HG03060 (cell line): ENCODE data around the gene BMPR1B.

Experiments
- ATAC-seq: cut with Tn5 transposase; IDR thresholded peaks from one replicate; pipeline ENCODE4 v1.9.1; 2021; ENCODE audit warnings: low read depth, moderate number of reproducible peaks; ENCODE audit not compliant: unreplicated experiment

BMPR1B gene

DNA sequence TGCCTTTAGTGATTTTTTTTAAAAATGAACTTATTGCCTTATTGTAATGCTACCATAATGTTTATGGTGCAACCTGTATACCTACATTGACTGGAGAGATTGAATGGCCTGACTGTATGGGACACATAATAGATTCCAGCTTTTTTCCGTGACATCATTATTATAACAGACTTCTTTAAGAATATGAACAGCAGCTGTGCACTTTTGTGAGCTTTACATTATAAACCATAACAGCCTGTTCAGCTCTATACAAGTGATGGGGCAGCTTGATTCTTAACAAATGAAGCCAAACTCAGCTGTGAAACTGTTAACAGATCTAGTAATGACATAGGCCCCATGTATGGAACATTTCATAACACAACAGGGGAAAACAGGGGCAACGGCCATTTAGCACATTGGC lies 187.0 kb downstream of the BMPR1B start:
- no peak for ATAC-seq

DNA sequence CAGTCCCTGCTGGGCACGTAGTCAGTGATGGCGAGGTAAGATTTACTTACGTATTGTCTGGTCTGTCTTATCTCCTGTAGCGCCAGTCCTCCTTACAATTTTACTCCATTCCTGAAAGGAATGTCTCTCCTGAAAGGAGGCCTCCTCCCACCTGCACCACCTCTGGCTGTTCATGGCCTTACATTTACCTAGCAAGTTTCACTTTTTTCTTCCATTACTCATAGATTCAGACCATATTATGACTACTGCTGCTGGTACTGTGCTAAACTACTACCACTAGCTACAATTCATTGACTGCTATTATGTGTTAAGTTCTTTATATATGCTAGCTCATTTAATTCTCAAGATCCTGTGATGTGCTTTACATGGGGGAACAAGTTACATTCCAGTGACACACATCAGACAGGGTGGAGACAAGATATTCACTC lies 189.9 kb downstream of the BMPR1B start:
- ATAC-seq = no peak

DNA sequence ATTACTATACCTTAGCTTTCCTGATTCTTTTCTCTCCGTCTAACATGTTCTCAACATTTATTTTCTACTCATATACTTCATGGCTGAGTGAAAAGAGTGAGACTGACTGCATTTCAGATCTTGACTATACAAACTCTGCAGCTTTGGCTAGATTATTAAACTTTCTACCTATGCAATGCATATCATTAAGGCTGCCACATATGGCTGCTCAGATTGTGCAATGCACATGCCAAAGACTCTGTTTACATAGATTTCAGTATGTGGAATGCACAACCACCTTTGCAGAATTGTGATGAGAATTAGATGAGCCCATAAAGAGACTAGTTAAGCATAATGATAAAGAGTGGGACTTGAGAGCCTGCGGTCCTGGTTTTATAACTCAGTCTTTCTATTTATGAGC lies 196.5 kb downstream of the BMPR1B start:
- ATAC-seq = no peak

DNA sequence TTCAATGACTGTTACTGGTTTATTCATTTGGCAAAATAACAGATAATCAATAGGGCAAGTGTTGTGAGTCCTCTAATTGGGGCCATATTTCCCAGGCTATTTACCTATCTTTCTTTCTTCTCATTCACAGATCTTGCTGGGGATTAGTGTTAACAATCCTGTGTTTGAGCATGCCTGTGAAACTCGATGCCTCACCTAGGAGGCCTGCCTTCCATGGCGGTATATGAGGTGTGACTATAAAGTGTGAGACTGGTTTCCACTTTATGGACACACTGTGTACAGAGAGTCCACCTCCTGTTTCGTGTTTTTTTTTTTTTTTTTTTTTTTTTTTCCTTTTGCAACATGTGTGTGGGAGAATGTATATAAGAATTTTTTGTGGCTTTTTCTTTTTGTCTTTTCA lies 199.3 kb downstream of the BMPR1B start:
- ATAC-seq = no peak

DNA sequence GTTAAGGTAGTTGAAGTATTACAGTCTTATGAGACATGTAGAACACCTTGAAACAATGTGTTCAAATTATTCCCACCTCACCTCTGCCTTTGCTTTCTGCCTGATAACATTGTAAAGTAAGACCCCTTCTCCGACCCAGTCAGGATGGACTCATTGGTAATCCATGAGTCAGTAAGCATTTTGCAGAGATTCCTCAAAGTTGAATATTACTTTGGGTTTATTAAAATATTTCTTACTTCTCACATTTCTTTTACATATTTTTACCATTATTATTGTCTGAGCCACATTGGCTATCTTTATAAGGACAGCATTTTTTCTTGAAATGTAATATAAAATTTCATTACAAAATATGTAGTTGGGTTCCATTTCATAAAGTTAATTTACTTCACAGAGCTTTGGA lies 201.6 kb downstream of the BMPR1B start:
- ATAC-seq = no peak

DNA sequence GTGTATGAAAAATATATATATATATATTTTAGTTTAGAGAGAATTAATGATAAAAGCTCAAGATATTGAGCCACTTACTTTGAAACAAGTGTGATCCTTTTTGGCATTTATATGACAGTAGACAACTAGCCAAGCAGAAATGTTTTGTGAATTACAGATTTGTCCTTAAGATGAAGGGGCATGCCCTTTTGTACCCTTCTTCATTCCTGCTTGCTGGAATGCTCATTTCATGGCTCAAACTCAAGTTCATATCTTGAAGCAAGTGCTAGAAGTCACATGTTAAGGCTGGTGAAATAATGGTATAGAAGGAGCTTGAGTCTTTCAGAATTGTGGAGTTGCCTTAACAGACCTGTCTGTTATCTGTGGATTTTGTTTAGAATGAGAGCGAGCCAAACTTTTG lies 203.0 kb downstream of the BMPR1B start:
- no peak for ATAC-seq

DNA sequence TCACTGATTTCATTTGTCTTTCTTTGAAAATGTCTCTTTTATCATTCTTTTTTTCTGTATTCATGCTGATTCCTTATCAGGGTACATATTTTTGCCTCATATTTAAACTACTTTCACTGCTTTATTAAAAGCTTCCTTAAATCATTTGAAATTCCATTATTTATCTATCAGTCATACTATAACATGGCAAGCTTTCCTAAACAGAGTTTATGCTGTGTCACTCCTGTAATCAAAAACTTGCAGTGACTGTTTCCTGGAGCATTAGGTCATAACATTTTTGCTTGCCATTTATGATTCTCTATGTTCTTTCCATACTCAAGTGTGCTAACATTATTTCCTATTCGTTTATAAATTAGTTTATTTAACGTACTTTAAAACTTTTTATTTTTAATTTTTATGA lies 203.7 kb downstream of the BMPR1B start:
- no peak for ATAC-seq

DNA sequence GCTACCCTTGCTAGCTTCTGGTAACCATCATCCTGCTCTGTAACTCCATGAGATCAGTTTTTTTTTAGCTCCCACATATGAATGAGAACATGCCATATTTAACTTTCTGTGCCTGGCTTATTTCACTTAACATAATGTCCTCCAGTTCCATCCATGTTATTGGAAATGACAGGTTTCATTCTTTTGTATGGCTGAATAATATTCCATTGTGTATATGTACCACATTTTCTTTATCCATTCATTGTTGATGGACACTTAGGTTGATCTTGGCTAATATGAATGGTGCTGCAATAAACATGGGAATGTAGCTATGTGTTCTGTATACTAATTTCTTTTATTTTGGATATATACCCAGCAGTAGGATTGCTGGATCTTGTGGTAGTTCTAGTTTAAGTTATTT lies 204.7 kb downstream of the BMPR1B start:
- no peak for ATAC-seq

DNA sequence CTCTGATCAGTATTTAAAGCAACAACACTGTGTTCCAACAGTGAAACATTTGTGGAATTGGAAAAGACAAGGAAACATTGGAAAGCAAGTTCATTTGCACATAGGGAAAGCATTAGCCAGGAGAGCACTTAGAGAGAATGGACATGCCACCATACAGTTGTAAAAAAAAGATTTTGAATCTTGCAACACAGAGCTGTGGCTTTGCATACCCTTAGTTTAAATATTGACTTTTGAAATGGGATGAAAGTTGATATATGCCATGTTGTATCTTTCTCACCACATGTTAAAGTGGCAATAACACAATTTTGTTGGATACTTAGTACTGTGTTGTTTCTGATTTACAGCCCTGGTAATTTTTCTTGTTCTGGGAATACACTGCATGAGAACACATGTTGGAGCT lies 208.1 kb downstream of the BMPR1B start:
- no peak for ATAC-seq

DNA sequence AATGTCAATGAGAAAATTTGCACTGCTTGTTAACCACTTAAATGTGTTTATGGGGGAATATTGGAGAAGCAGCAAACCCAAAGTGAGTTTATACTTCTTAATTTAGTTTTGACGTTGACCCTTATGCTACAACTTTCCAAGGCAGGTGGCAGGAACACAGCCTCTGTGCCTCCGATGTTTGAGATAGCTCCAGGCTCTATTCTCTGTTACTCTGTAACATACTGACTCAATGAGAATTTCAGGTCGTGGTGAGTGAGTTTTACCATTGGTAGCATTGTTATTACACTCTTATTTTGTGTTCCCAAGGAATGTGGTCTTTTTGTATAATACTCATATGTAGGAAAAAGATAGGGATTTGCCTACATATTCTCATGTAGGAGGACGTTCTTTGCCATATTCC lies 210.7 kb downstream of the BMPR1B start:
- no peak for ATAC-seq

DNA sequence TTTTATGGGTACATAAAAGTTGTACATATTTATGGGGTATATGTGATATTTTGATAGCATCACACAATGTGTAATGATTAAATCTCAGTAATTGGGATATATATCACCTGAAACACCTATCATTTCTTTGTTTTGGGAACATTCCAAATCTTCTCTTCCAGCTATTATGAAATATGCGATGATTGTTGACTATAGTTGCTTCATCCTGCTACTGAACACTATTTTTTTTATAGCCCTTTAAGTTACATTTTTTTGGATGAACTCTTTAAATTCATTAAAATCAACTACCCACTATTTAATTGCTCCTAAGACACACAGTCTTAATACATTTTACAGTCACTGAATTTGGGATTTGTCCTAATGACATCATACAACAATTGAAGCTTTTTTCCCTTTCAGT lies 212.9 kb downstream of the BMPR1B start:
- no peak for ATAC-seq

DNA sequence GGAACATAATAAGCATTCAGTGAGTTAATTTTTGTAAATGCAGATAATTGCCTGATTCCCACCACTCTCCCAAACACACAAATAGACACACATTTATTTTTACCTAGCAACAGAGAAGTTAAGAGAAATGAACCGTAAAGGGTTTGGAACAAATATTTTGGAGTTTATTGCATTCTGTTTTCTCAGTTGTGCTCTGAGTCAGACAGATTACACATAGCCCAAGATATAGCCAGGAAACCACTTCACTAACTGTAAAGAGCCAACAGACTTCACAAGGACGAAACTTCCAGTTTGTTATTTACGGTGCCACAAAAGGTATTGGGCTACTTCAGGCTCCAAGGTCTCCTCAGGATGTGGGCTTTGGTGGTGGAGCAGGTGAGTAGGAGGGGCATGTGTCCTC lies 217.0 kb downstream of the BMPR1B start:
- ATAC-seq = no peak

DNA sequence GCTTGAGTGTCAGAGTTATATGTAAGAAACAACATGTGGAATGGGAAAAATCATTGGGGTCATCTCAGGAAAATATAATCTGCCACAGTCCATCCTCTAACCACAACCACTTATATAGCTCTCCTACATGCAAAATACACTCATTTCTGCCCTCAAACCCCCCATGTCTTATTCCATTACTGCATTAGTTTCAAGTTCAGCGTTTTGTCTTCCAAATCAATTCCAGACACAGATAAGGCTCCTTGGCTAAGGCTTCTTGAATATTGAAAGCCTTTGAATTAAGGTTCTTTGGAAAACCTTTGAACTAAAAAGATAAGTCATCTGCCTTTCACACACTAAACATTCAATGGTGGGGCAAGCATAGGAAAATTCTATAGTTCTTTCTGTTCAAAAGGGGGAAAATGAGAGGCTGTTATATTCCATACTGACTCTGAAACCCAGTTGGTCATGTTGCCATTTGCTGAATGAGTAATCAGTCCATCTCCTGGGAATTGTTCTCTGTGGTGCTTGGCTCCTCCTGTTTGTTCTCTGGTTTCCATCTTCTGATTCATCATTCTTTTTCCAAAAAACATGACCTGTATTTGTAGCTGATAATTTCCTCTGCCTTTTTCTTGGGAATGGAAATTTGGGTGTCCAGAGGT lies 218.7 kb downstream of the BMPR1B start:
- no peak for ATAC-seq

DNA sequence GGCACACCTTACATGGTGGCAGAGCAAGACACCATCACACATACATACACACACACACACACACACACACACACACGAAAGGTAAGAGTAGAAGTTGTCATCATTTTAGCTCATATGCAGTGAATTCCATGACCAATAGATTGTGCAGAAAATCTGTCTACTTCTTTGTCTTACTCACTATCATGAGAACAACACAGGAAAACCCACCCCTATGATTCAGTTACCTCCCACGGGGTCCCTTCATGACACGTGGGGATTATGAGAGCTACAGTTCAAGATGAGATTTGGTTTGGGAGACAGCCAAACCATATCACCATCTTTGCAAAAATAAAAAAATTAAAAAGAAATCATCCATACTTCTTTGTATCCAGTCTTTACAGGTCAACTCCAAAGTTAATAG lies 221.1 kb downstream of the BMPR1B start:
- ATAC-seq = no peak

DNA sequence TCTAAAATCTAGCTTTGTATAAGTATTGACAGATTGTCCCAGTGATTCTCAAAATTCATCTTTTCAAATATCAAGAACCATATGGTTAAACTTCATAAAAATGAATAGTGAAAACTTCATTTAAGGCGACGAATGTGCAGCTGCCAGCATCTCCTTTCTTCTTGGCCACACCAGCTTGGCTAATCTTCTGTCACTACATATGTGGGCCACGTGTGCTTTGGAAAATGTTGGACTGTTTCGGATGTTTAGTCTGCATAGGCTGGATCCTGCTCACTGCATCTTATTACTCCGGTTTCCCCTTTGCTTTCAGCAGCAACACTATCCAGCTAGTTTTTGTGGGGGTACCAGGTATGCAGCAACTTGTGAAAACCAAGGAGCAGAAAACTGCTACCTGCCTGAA lies 221.9 kb downstream of the BMPR1B start:
- no peak for ATAC-seq

DNA sequence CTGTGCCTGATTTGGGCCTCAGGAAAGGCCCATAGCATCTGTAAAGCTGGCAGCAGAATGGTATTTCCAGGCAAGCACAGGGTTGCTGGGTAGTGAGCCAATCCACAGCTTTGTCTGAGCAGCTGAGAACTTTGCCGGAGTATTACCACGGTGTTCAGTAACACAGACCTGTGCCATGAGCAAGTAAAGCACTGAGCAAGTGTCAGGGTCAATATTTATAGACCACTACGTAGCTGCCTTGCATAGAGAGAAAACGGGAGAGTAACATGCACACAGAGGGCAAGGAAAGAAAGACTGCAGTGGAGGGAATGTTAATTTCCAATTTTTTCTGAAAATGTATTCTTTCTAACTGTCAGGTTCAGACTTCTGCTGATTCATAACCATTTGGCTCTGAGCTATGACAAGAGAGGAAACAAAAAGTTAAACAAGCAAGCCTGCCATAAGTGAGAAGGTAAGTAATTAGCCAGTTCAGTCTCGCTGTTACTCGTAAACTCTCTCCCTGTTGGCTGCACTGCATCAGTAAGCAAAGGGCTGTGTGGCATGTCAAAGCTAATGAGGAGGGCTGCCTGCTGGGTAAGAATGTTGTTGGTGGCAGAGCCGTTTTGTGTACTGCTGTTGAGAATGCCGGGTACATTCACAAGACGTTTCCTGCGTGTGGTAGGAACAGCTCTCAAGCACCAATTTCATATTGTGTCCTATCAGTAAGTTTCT lies 238.1 kb downstream of the BMPR1B start:
- no peak for ATAC-seq

DNA sequence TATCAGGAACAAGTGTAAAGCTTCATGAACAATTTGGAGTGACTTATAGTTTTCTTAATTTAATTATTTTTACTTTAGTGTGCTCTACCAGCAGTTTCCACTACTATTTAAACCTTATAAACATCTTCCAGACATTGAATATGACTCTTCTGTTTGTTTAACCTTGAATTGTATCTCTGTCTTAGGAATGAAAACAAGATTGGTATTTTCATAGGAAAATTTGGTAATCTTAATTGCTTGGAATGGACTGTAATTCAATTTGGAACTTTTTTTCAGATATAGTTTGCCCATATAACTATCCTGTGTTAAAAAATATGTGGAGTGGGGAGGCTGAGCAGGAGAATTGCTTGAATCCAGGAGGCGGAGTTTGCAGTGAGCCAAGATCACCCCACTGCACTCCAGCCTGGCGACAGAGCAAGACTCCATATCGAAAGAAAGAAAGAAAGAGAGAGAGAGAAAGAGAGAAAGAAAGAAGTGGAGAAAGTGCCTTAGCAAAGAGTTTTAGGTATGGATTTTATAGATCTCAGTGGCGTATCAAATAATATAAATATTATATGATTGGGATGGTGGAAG lies 242.4 kb downstream of the BMPR1B start:
- no peak for ATAC-seq

DNA sequence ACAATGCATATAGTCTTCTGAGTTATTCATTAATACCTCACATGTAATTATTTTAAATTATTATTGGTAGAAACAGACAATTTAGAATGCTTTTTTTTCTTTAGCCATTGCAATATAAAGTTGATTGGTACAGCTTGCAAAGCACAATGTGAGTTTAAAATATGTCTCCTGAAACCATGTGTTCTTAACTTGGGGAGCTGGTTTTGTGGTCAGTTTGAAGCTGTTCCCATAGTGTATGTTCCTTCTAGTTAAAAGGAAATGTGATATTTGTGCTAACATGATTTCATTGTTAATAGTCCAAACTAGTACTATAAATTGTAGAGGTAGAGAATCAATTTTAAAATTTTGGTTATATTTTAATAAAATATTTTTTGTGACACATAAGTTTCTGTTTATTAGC lies 247.2 kb downstream of the BMPR1B start:
- no peak for ATAC-seq

DNA sequence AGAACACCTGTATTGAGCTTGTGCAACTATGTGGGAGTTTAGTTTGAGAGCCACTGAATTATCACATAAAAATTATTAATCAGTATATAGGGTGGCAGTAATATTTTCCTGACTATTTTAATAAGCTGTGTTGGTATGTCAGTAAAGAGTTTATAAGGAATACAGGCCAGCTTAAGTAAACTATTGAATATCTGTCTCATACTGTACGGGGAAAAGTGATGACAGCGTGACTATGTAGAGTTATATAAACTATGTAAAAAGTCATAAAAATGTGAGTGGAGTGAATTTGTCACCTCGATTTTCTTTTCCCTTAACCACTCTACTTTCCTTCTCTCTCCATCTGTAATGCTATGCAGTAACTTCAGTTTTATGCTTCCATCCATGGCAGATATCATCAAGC lies 250.2 kb downstream of the BMPR1B start:
- no peak for ATAC-seq

DNA sequence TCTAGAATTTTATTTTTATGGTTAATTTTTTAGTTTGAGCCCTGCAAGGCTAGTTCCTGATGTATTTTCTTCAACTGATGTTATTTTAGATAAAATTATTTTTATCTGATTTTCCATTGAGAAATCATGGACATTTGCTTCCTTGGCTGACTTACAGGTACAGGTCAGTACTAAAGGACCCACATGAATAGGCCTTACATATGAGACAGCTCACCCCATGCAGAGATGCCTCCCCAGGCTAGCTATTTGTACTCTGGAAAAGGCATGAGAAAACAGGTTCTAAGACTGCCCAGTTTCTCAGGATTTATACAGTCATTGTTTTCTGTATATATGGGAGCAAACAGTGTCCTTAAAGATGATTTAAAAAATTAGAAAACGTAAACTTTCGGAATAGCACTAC lies 255.5 kb downstream of the BMPR1B start:
- no peak for ATAC-seq

DNA sequence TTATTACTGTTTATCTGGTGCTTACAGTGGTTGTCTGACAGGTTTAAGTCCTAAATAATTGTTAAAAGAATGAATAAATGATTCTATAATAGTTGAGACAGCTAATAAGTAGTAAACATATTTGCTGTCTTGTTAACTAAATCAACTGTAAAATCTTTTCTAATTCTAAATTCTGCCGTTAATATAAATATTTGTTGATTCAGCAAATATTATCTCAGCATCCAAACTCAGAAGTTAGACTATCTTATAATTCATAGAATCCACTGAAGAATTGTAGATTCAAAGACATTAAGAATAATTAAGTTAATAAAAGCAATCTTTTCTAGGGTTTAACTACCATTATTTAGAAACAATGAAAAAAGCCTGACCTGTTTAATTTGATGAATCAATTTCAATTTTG lies 256.3 kb downstream of the BMPR1B start:
- ATAC-seq = no peak
